Heart left ventricle (tissue), 16 donors: ENCODE data around the gene NMT2. TPM values are rescaled to one million over a fixed set of nuclear protein-coding genes. Genes with fewer than 3 reads are reported as not detected.
A peak's percentile ranks its signal among the peaks of the same experiment; 100 is the strongest.

Experiments used
- ATAC-seq, 4 donors: fragments of 200-7000 bp; cut with Tn5 transposase; one replicate each; pipeline ENCODE4 v1.9.1; 2020 to 2022; ENCODE audit warnings: moderate library complexity in 4 of 4, mild to moderate bottlenecking in 3 of 4, moderate number of reproducible peaks in 1 of 4
- DNase-seq, 5 donors: peaks; one replicate each; pipeline ENCODE4 v3.0.0-alpha.2; 2020
- H3K27ac ChIP-seq, 12 donors: fragments of 200-600 bp; sonication (generic) in 4 of 12; one replicate each; pipeline versions ENCODE4 v1.5.0 to v1.8.0; 2016 to 2022; ENCODE audit warnings: mild to moderate bottlenecking in 2 of 12
- H3K27me3 ChIP-seq, 9 donors: fragments of 200-600 bp; sonication (generic) in 2 of 9; one replicate each; pipeline versions ENCODE4 v1.5.1 to v1.8.0; 2016 to 2022; ENCODE audit warnings: mild to moderate bottlenecking in 3 of 9
- H3K36me3 ChIP-seq, 9 donors: fragments of 200-600 bp; sonication (generic) in 2 of 9; one replicate each; pipeline versions ENCODE4 v1.5.0 to v1.8.0; 2018 to 2022; ENCODE audit warnings: mild to moderate bottlenecking in 2 of 9
- H3K4me1 ChIP-seq, 12 donors: fragments of 200-600 bp; sonication (generic) in 4 of 12; one replicate each; pipeline versions ENCODE4 v1.5.0 to v1.8.0; 2016 to 2022; ENCODE audit warnings: mild to moderate bottlenecking in 3 of 12
- H3K4me3 ChIP-seq, 12 donors: fragments of 200-600 bp; sonication (generic) in 4 of 12; one replicate each; pipeline versions ENCODE4 v1.5.0 to v1.8.0; 2017 to 2022; ENCODE audit warnings: mild to moderate bottlenecking in 9 of 12, moderate library complexity in 4 of 12
- H3K9me3 ChIP-seq, 12 donors: fragments of 200-600 bp; sonication (generic) in 4 of 12; one replicate each; pipeline versions ENCODE4 v1.5.0 to v1.8.0; 2016 to 2022; ENCODE audit warnings: mild to moderate bottlenecking in 1 of 12
- POLR2A ChIP-seq, 2 donors: fragments of 450-650 bp; IDR thresholded peaks; one replicate each; pipeline ENCODE4 v1.6.1; 2017; ENCODE audit warnings: antibody characterized with exemption in 2 of 2, mild to moderate bottlenecking in 2 of 2, moderate library complexity in 2 of 2
- WGBS, 4 donors: extraction: QIAGEN DNeasy Blood & Tissue Kit in 2 of 4; methylation state at CpG; one replicate each; pipeline versions ENCODE4 v1.1.5 to v1.1.7; 2013 to 2018; 5-methylcytosine and 5-hydroxymethylcytosine counted together
- intact Hi-C, 10 donors: fragments of 100-400 bp; cut with DNase I; formaldehyde crosslinking; loops; one replicate each; pipeline versions ENCODE4 v1.11.1 to v1.14.2; 2022
- polyA plus RNA-seq, 2 donors: library from polyadenylated mRNA; stranded (reverse); fragments of 200-250 nt; gene quantifications; one replicate each; pipeline ENCODE4 v1.2.3, GENCODE V29; 2013
- total RNA-seq, 9 donors: library from RNA; depleted of rRNA in 2 of 9; stranded (reverse); fragments of >200 nt in 2 of 9; fragmentation: NEBNext Ultra II Directional in 3 of 9; extraction: Animal tissue kit (Norgen Biotek cat#: 25700) in 3 of 9; gene quantifications; one replicate each; pipeline versions ENCODE4 v1.1.0 to v1.2.4, GENCODE V29; 2016 to 2023
- TF ChIP-seq, protein P1 (sequence below), 12 donors: fragments of 200-600 bp; sonication (generic) in 4 of 12; IDR thresholded peaks; one replicate each; pipeline versions ENCODE4 v1.5.0 to v1.8.0; 2018 to 2022; ENCODE audit warnings: antibody characterized with exemption in 12 of 12, mild to moderate bottlenecking in 5 of 12
- donor health status: ischemic (EF 13 %, LVEDD 7.1; RV severe dilation, severe dysfunction).
- donor health status: healthy with polysubstance abuse.
- donor health status: DM: no; HTN: yes; CAD: no.
- donor health status: DM: no; HTN: no; CAD: no.
- donor health status: ischemic (EF 25% LVEDD 6.9; RV normal size, moderate dysfunction).
- donor health status: ischemic (EF 25% LVEDD 5.7; RV mildly dilated, moderate dysfunction).
- donor health status: healthy.
- donor health status: DM: yes; HTN: yes; CAD: no.
- donor health status: ischemic (EF 35%, LVEDD 5.7; RV mildly dilated, moderate dysfunction).
- donor health status: nonischemic (EF 11% LVEDD 7.7; RV severe dilation, severe dysfunction).
- donor health status: DM: yes; HTN: yes; CAD: no.
- donor health status: PGD.
- donor health status: ischemic (EF 29% LVEDD 5.4; RV normal size, mild dysfunction).
- donor health status: nonischemic (EF 23%, LVEDD 6.1; RV moderate dilation, normal function).

The NMT2 gene
- total and polyA plus RNA-seq, 11 donors: 6.7 to 19.0 (median 13.2) TPM

DNA sequence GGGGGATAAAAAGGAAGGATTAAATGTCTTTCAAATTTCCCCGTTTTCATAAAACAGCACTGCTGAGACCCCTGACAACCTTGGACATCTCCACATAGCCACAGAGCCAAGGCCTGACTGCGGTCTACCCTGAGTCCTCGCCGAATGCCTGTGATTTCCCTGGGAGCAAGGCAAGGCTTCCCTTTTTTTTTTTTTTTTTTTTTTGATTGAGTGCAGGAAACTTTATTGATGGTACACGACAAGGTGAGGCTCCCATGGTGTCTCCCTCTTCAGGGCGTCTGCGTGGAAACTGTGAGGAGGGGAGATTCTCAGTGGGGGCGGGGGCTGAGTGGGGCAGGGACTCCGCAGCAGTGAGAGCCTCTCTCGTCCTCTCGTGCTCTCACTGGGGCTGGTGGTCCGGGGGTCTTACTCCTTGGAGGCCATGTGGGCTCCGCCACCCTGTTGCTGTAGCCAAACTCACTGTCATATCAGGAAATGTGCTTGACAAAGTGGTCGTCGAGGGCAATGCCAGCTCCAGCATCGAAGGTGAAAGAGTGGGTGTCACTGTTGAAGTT is 75.6 kb downstream of the NMT2 start:
- H3K27me3 ChIP-seq: peaks cover 0 to 13% (median 0%) of the 10 kb centered on the region in 9 donors
- H3K9me3 ChIP-seq: no peaks in the 10 kb centered on the region
- 81 to 91% (median 88%) methylated on average over 15 to 16 of the region's 16 CpGs for WGBS, 4 donors
- no peak for DNase-seq
- no peak overlapping the region for H3K4me3 ChIP-seq
- intact Hi-C loops: loop anchor here in 4 of 10 donors (10.0 kb wide), 3 partner anchors 138 to 488 kb away; partner anchors contain the start of genes DCLRE1C (in 2 of the 4), MEIG1 (in 2 of the 4) and SUV39H2 (in 1 of the 4)
- no peak overlapping the region for H3K27ac ChIP-seq
- TF ChIP-seq, protein P1, sequence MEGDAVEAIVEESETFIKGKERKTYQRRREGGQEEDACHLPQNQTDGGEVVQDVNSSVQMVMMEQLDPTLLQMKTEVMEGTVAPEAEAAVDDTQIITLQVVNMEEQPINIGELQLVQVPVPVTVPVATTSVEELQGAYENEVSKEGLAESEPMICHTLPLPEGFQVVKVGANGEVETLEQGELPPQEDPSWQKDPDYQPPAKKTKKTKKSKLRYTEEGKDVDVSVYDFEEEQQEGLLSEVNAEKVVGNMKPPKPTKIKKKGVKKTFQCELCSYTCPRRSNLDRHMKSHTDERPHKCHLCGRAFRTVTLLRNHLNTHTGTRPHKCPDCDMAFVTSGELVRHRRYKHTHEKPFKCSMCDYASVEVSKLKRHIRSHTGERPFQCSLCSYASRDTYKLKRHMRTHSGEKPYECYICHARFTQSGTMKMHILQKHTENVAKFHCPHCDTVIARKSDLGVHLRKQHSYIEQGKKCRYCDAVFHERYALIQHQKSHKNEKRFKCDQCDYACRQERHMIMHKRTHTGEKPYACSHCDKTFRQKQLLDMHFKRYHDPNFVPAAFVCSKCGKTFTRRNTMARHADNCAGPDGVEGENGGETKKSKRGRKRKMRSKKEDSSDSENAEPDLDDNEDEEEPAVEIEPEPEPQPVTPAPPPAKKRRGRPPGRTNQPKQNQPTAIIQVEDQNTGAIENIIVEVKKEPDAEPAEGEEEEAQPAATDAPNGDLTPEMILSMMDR (IDR thresholded peaks at IDR 0.05): no peak
- no peaks in the 10 kb centered on the region for H3K36me3 ChIP-seq
- peaks cover 0 to 19% (median 9%) of the 10 kb centered on the region in 12 donors for H3K4me1 ChIP-seq
- ATAC-seq: no peak

DNA sequence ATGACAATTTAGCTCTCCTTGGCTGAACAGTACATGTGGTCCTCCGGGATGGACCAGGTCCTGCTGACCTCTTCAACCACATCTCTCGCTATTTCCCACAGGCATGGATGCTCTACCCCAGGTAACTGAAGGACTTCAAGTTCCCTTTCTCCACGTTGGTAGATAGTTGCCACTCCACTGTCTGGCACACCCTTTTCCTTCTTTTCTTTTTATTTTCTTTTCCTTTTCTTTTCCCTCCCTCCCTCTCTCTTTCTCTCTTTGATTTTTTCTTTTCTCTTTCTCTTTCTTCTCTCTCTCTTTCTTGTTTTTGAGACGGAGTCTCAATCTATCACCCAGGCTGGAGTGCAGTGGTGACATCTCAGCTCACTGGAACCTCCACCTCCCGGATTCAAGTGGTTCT is 77.1 kb downstream of the NMT2 start:
- intact Hi-C loops: loop anchor here in 4 of 10 donors (10.0 kb wide), 3 partner anchors 137 to 487 kb away; partner anchors contain the start of genes DCLRE1C (in 2 of the 4), MEIG1 (in 2 of the 4) and SUV39H2 (in 1 of the 4)
- Histone ChIP-seq H3K9me3 (no peaks in the 10 kb centered on the region), H3K27me3 (peaks cover 0 to 13% (median 0%) of the 10 kb centered on the region in 9 donors), H3K36me3 (no peaks in the 10 kb centered on the region), H3K27ac (no peak overlapping the region), H3K4me1 (peaks cover 0 to 14% (median 7%) of the 10 kb centered on the region in 12 donors), H3K4me3 (no peak overlapping the region)
- no peak for ATAC-seq
- WGBS, 4 donors: 83 to 86% (median 85%) methylated on average over 5 of the region's 5 CpGs
- DNase-seq: no peak
- no peak for TF ChIP-seq POLR2A (IDR thresholded peaks at IDR 0.05)
- TF ChIP-seq, protein P1 (IDR thresholded peaks at IDR 0.05): no peak

DNA sequence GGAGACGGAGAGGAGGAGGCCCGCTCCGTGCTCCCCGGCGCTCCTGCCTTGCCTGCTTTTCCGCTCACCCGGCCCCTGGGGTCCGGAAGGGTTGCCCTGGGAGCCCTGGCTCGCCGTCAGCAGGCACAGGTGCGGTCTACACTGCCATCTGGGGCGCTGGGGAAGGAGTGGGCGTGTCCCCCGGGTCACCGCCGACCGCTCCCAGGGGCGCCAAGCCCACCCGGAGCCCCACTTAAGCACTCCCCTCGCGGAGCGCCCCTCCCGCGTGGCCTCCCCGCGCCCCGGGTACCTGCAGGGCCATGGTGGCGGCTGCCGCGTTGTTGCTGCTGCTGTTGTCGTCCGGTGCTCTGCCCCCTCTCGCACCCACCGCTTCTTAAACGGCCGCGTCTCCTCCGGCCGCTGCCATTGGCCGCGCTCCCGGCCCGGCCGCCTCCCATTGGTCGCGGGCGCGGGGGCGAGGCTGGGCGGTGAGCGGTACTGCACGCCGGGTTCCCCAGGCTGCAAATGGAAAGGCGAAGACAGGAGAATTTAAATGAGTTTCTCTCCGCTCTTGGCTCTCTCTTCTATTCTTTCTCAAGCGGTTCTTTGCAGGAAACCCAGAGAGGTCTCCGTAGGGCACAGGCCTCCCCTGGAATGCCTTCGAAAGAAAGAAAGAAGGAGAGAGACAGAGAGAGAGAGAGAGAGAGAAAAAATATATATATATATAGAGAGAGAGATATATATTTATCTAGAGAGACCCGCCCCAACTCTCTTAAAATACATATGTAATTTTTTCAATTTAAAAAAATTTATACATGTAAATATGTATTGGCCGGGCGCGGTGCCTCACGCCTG is 79.8 kb downstream of the NMT2 start, which contains the start of gene ACBD7:
Gene ACBD7, minus strand, starts transcription at position 349 of the 834 bp plus-strand sequence. Its CDS starts 48 bp downstream, at position 301.
- ATAC-seq (peak; percentile 89 to 99 (median 96)), DNase-seq (peak; percentile 73 to 88 (median 76))
- intact Hi-C loops: loop anchor here in 1 of 10 donors (10.0 kb wide), 1 partner anchor 124 kb away; no protein-coding TSS in a partner anchor
- Histone ChIP-seq H3K4me3 (peak within 1 kb of the TSS; percentile 20 to 73 (median 62)), H3K27ac (no peak within 1 kb of the TSS), H3K4me1 (peaks cover 0 to 20% (median 8%) of the 10 kb centered on the region in 12 donors), H3K27me3 (peaks cover 0 to 13% (median 0%) of the 10 kb centered on the region in 9 donors), H3K9me3 (no peaks in the 10 kb centered on the region), H3K36me3 (no peaks in the 10 kb centered on the region)
- WGBS, 4 donors: 6 to 9% (median 7%) methylated on average over 38 to 63 of the region's 63 CpGs
- TF ChIP-seq, protein P1 (IDR thresholded peaks at IDR 0.05): peak in 10 of 12 donors; percentile 30 to 65 (median 54)
- TF ChIP-seq POLR2A (IDR thresholded peaks at IDR 0.05): no peak
